ENCODE results near the gene GRAMD2B. TPM values are rescaled to one million over a fixed set of nuclear protein-coding genes. Genes with fewer than 3 reads are reported as not detected.
A peak's percentile ranks its signal among the peaks of the same experiment; 100 is the strongest.

GRAMD2B gene
- total RNA-seq, 1 experiment from 2014 or later, result 33.6 TPM

GRCh38 chr5:126460459-126460858, 37.2 kb downstream of the GRAMD2B start:
- Histone ChIP-seq H3F3A (ENCODE audit: low read length, unreplicated experiment) (no peaks in the 10 kb centered on the region), H3K36me3 (ENCODE audit: low read depth, low read length) (peaks cover 3% of the 10 kb centered on the region), H3K4me2 (ENCODE audit: low read length) (no peak overlapping the region), H3K27me3 (ENCODE audit: low read length) (no peaks in the 10 kb centered on the region), H3K4me1 (ENCODE audit: insufficient read depth, low read length) (no peaks in the 10 kb centered on the region), H3K9me2 (replicated peaks; ENCODE audit: low read length) (no peaks in the 10 kb centered on the region), H3K27ac (ENCODE audit: low read length) (no peak overlapping the region), H3K9ac (ENCODE audit: low read length) (no peak overlapping the region), H2AFZ (ENCODE audit: low read length) (no peak overlapping the region), H3K4me3 (ENCODE audit: low read length) (no peak overlapping the region), H3K9me3 (ENCODE audit: low read length) (no peaks in the 10 kb centered on the region), H4K20me1 (ENCODE audit: low read length) (no peaks in the 10 kb centered on the region), H3K79me2 (ENCODE audit: low read length) (peaks cover 34% of the 10 kb centered on the region; the same call in 1 of the 2 replicates)
- no peak for DNase-seq
- ChIA-PET POLR2A (ENCODE audit: unreplicated experiment) (interaction anchor here (0.5 kb wide), 1 partner anchor 13 kb away, joined by 3 read pairs; no protein-coding TSS in a partner anchor), CTCF (no interaction called here)
- no TSS peak for BruUV-seq (replicated peaks)
- ATAC-seq, result no peak
- intact Hi-C loops (cut with micrococcal nuclease), result no loop called here
- TF ChIP-seq EZH2 (IDR thresholded peaks at IDR 0.05; ENCODE audit: low read length, unreplicated experiment), result no peak
- TF ChIP-seq EZH2phosphoT487 (IDR thresholded peaks at IDR 0.05; ENCODE audit: borderline replicate concordance, low read length), result no peak
- TF ChIP-seq CTCF (conservative IDR thresholded peaks at IDR 0.05; ENCODE audit: low read depth, low read length), result no peak

GRCh38 chr5:126460977-126461376, 37.8 kb downstream of the GRAMD2B start:
- no TSS peak for BruUV-seq (replicated peaks)
- Histone ChIP-seq H3K4me2 (ENCODE audit: low read length) (no peak overlapping the region), H2AFZ (ENCODE audit: low read length) (no peak overlapping the region), H3K9ac (ENCODE audit: low read length) (no peak overlapping the region), H3K27me3 (ENCODE audit: low read length) (no peaks in the 10 kb centered on the region), H3K4me1 (ENCODE audit: insufficient read depth, low read length) (no peaks in the 10 kb centered on the region), H3K9me3 (ENCODE audit: low read length) (no peaks in the 10 kb centered on the region), H3F3A (ENCODE audit: low read length, unreplicated experiment) (no peaks in the 10 kb centered on the region), H3K79me2 (ENCODE audit: low read length) (peaks cover 34% of the 10 kb centered on the region; the same call in 1 of the 2 replicates), H3K36me3 (ENCODE audit: low read depth, low read length) (peaks cover 3% of the 10 kb centered on the region; the same call in 1 of the 2 replicates), H3K9me2 (replicated peaks; ENCODE audit: low read length) (no peaks in the 10 kb centered on the region), H4K20me1 (ENCODE audit: low read length) (no peaks in the 10 kb centered on the region), H3K27ac (ENCODE audit: low read length) (no peak overlapping the region), H3K4me3 (ENCODE audit: low read length) (no peak overlapping the region)
- intact Hi-C loops (cut with micrococcal nuclease), result no loop called here
- DNase-seq, result no peak
- TF ChIP-seq CTCF (conservative IDR thresholded peaks at IDR 0.05; ENCODE audit: low read depth, low read length) (no peak), EZH2 (IDR thresholded peaks at IDR 0.05; ENCODE audit: low read length, unreplicated experiment) (no peak), EZH2phosphoT487 (IDR thresholded peaks at IDR 0.05; ENCODE audit: borderline replicate concordance, low read length) (no peak)
- ATAC-seq, result peak; percentile 54
- CTCF ChIA-PET, result no interaction called here
- POLR2A ChIA-PET (ENCODE audit: unreplicated experiment), result interaction anchor here (0.5 to 0.6 kb wide), 2 partner anchors 14 to 95 kb away, joined by 3 read pairs; no protein-coding TSS in a partner anchor

- BruUV-seq (replicated peaks), result no TSS peak
- CTCF ChIA-PET, result no interaction called here
- no peaks in the 10 kb centered on the region for H3K27me3 ChIP-seq (ENCODE audit: low read length)
- no peak overlapping the region for H3K27ac ChIP-seq (ENCODE audit: low read length)
- H3F3A ChIP-seq (ENCODE audit: low read length, unreplicated experiment), result no peaks in the 10 kb centered on the region
- DNase-seq (no peak), ATAC-seq (no peak)
- POLR2A ChIA-PET (ENCODE audit: unreplicated experiment), result no interaction called here
- H2AFZ ChIP-seq (ENCODE audit: low read length), result no peak overlapping the region
- intact Hi-C loops (cut with micrococcal nuclease), result no loop called here
- no peaks in the 10 kb centered on the region for H3K9me2 ChIP-seq (replicated peaks; ENCODE audit: low read length)
- no peak overlapping the region for H3K9ac ChIP-seq (ENCODE audit: low read length)
- no peaks in the 10 kb centered on the region for H4K20me1 ChIP-seq (ENCODE audit: low read length)
- peaks cover 3% of the 10 kb centered on the region; the same call in 1 of the 2 replicates for H3K36me3 ChIP-seq (ENCODE audit: low read depth, low read length)
- no peaks in the 10 kb centered on the region for H3K4me1 ChIP-seq (ENCODE audit: insufficient read depth, low read length)
- H3K4me2 ChIP-seq (ENCODE audit: low read length), result no peak overlapping the region
- no peak overlapping the region for H3K4me3 ChIP-seq (ENCODE audit: low read length)
- H3K79me2 ChIP-seq (ENCODE audit: low read length), result peaks cover 34% of the 10 kb centered on the region; the same call in 1 of the 2 replicates
- TF ChIP-seq EZH2phosphoT487 (IDR thresholded peaks at IDR 0.05; ENCODE audit: borderline replicate concordance, low read length) (no peak), EZH2 (IDR thresholded peaks at IDR 0.05; ENCODE audit: low read length, unreplicated experiment) (no peak), CTCF (conservative IDR thresholded peaks at IDR 0.05; ENCODE audit: low read depth, low read length) (no peak)
- no peaks in the 10 kb centered on the region for H3K9me3 ChIP-seq (ENCODE audit: low read length)
Measured at GRCh38 chr5:126461838-126462237, 38.6 kb downstream of the GRAMD2B start.
